GM23338 (cell line): ENCODE results near the gene CPLANE2.

Source experiments
- CREB1 ChIP-seq: fragments of 250-450 bp; sonication (Bioruptor Pico); IDR thresholded peaks from 2 replicates; pipeline ENCODE4 v1.5.0; 2020; ENCODE audit warnings: low read depth, mild to moderate bottlenecking, moderate library complexity
- CTCF ChIP-seq, 2 experiments: fragments of 200-600 bp in 1 of 2; sonication (generic) in 1 of 2; conservative IDR thresholded peaks; 2 replicates each; pipeline versions ENCODE4 v1.5.1 to v1.6.1; 2016 to 2017; ENCODE audit warnings: antibody characterized with exemption in 2 of 2, low read depth in 2 of 2, mild to moderate bottlenecking in 2 of 2, moderate library complexity in 1 of 2
- ETS1 ChIP-seq: IDR thresholded peaks from 2 replicates; pipeline ENCODE4 v1.6.1; 2016; ENCODE audit warnings: antibody characterized with exemption
- EZH2 ChIP-seq: fragments of 200-600 bp; sonication (generic); IDR thresholded peaks from one replicate; pipeline ENCODE4 v1.8.0; 2017; ENCODE audit warnings: antibody characterized with exemption, mild to moderate bottlenecking, low read depth; ENCODE audit not compliant: unreplicated experiment
- EZH2phosphoT487 ChIP-seq: fragments of 200-600 bp; sonication (generic); IDR thresholded peaks from one replicate; pipeline ENCODE4 v1.8.1; 2018; ENCODE audit warnings: antibody characterized with exemption; ENCODE audit not compliant: unreplicated experiment
- JUNB ChIP-seq: IDR thresholded peaks from one replicate; pipeline ENCODE4 v1.6.1; 2016; ENCODE audit warnings: antibody characterized with exemption; ENCODE audit not compliant: unreplicated experiment
- NANOG ChIP-seq: IDR thresholded peaks from 2 replicates; pipeline ENCODE4 v1.6.1; 2016; ENCODE audit warnings: antibody characterized with exemption, borderline replicate concordance
- POLR2AphosphoS5 ChIP-seq: IDR thresholded peaks from 2 replicates; pipeline ENCODE4 v1.6.1; 2016; ENCODE audit warnings: antibody characterized with exemption, low read depth
- REST ChIP-seq: IDR thresholded peaks from one replicate; pipeline ENCODE4 v1.6.1; 2018; ENCODE audit warnings: antibody characterized with exemption; ENCODE audit not compliant: unreplicated experiment
- STAT1 ChIP-seq: IDR thresholded peaks from one replicate; pipeline ENCODE4 v1.6.1; 2016; ENCODE audit warnings: antibody characterized with exemption; ENCODE audit not compliant: unreplicated experiment
- ZNF114 ChIP-seq: fragments of 250-450 bp; sonication (Bioruptor Pico); IDR thresholded peaks from 2 replicates; pipeline ENCODE4 v1.5.0; 2020; ENCODE audit warnings: mild to moderate bottlenecking, moderate library complexity
- ZNF331 ChIP-seq: fragments of 250-450 bp; sonication (Bioruptor Pico); IDR thresholded peaks from 2 replicates; pipeline ENCODE4 v1.5.0; 2020; ENCODE audit warnings: low read depth, mild to moderate bottlenecking, moderate library complexity
- ZNF462 ChIP-seq: fragments of 250-450 bp; sonication (Bioruptor Pico); IDR thresholded peaks from 2 replicates; pipeline ENCODE4 v1.5.0; 2020; ENCODE audit warnings: mild to moderate bottlenecking, moderate library complexity

DNA sequence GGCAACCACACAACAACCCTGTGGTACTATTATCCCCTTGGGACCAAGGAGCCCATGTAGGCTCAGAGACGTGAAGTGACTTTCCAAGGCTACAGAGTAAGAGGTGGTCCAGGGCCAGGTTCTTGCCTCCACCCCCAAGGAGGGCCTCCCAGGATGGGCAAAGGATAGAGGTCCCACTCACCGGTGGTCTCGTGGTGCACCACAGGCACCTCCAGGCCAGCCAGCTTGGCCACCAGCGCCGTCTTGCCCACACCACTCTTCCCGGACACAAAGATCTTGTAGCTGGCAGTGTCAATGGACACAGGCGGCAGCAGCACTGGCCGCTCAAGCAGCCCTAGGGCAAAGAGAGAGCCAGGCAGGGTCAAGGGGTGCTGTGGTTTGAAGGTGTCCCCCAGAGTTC lies 3.6 kb downstream of the CPLANE2 start:
- TF ChIP-seq CTCF (conservative IDR thresholded peaks at IDR 0.05; ENCODE audit: low read depth in 2 of 2) (no peak), EZH2phosphoT487 (no peak), ETS1 (no peak), POLR2AphosphoS5 (no peak), EZH2 (no peak), NANOG (no peak), REST (no peak), JUNB (no peak), CREB1 (CRISPR knock-in tag) (no peak), ZNF331 (CRISPR knock-in tag) (no peak), ZNF114 (CRISPR knock-in tag) (no peak), STAT1 (no peak), ZNF462 (CRISPR knock-in tag) (no peak)
